Ascending aorta (tissue), 2 donors: Measurements from ENCODE around the gene LRRC59. TPM values are rescaled to one million over a fixed set of nuclear protein-coding genes. Genes with fewer than 3 reads are reported as not detected.

Experiments used
- DNase-seq, 2 donors: peaks; one replicate each; pipeline ENCODE4 v3.0.0-alpha.2; 2019; ENCODE audit warnings: low spot score in 2 of 2
- H3K27ac ChIP-seq, 2 donors: fragments of 200-600 bp; sonication (generic); one replicate each; pipeline ENCODE4 v1.5.1; 2016 to 2017; ENCODE audit warnings: mild to moderate bottlenecking in 1 of 2
- H3K27me3 ChIP-seq: fragments of 200-600 bp; sonication (generic); one replicate; pipeline ENCODE4 v1.5.1; 2017
- H3K36me3 ChIP-seq, 2 donors: fragments of 200-600 bp; sonication (generic); one replicate each; pipeline ENCODE4 v1.5.1; 2016
- H3K4me1 ChIP-seq, 2 donors: fragments of 200-600 bp; sonication (generic); one replicate each; pipeline ENCODE4 v1.5.1; 2016 to 2017; ENCODE audit warnings: mild to moderate bottlenecking in 1 of 2
- H3K4me3 ChIP-seq, 2 donors: fragments of 200-600 bp; sonication (generic); one replicate each; pipeline ENCODE4 v1.5.1; 2016 to 2017; ENCODE audit warnings: mild to moderate bottlenecking in 1 of 2
- H3K9me3 ChIP-seq, 2 donors: fragments of 200-600 bp; sonication (generic); one replicate each; pipeline ENCODE4 v1.5.1; 2016
- intact Hi-C: fragments of 100-400 bp; cut with DNase I; formaldehyde crosslinking; loops from one replicate; pipeline ENCODE4 v1.15.1; 2023
- total RNA-seq: library from RNA; depleted of rRNA; stranded (reverse); fragments of >200 nt; gene quantifications from one replicate; pipeline ENCODE4 v1.1.0, GENCODE V29; 2016
- TF ChIP-seq, protein P1 (sequence below), 3 experiments: fragments of 200-600 bp in 2 of 3; fragments of 450-650 bp in 1 of 3; sonication (generic) in 2 of 3; IDR thresholded peaks; one replicate each; pipeline ENCODE4 v1.5.1; 2016 to 2019; ENCODE audit warnings: antibody characterized with exemption in 3 of 3, mild to moderate bottlenecking in 1 of 3, moderate library complexity in 1 of 3

LRRC59 gene
- total RNA-seq, 1 donor from 2014 or later = 91.9 TPM

- Histone ChIP-seq H3K4me1 (peaks cover 0 to 12% of the 10 kb centered on the region in 2 donors), H3K4me3 (peak within 1 kb of the TSS; percentile 68 to 78), H3K36me3 (peaks cover 14 to 24% of the 10 kb centered on the region in 2 donors), H3K27me3 (no peaks in the 10 kb centered on the region), H3K9me3 (no peaks in the 10 kb centered on the region), H3K27ac (peak within 1 kb of the TSS; percentile 85 to 96)
- TF ChIP-seq, protein P1, sequence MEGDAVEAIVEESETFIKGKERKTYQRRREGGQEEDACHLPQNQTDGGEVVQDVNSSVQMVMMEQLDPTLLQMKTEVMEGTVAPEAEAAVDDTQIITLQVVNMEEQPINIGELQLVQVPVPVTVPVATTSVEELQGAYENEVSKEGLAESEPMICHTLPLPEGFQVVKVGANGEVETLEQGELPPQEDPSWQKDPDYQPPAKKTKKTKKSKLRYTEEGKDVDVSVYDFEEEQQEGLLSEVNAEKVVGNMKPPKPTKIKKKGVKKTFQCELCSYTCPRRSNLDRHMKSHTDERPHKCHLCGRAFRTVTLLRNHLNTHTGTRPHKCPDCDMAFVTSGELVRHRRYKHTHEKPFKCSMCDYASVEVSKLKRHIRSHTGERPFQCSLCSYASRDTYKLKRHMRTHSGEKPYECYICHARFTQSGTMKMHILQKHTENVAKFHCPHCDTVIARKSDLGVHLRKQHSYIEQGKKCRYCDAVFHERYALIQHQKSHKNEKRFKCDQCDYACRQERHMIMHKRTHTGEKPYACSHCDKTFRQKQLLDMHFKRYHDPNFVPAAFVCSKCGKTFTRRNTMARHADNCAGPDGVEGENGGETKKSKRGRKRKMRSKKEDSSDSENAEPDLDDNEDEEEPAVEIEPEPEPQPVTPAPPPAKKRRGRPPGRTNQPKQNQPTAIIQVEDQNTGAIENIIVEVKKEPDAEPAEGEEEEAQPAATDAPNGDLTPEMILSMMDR (IDR thresholded peaks at IDR 0.05) = no peak
- peak; percentile 30 to 89 for DNase-seq
- intact Hi-C loops = loop anchor here (1.0 to 2.0 kb wide), 2 partner anchors 24 to 26 kb away; partner anchors contain the start of genes LRRC59 and XYLT2
Observed at GRCh38 chr17:50372758-50373556, 24.4 kb downstream of the LRRC59 start, which contains the start of the genes EME1 and MRPL27. Gene EME1, plus strand, starts transcription at chr17:50373229. Its CDS starts 1,980 bp downstream, at chr17:50375209. Gene MRPL27, minus strand, starts transcription at chr17:50373184. Its CDS starts 14 bp downstream, at chr17:50373170.

DNA sequence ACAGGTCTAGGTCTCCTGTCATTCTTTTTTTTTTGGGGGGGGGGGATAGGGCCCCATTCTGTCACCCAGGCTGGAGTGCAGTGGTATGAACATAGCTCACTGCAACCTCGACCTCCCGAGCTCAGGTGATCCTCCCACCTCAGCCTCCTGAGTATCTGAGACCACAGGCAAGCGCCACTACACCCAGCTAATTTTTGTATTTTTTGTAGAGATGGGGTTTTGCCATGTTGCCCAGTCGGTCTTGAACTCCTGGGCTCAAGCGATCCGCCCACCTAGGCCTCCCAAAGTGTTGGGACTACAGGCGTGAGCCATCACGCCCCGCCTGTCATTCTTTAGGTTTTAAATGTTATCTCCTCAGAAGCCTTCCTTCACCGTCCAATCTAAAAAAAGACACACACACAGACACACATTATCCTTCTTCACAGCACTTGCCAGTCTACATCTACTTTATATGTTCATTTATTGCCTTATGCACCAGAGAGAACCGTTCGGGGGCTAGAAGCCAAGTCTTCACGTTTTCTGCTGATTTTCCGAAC, 25.0 kb downstream of the LRRC59 start:
- DNase-seq = no peak

GRCh38 chr17:50371526-50371925, 25.8 kb downstream of the LRRC59 start:
- Histone ChIP-seq H3K27me3 (no peaks in the 10 kb centered on the region), H3K4me3 (peak overlapping the region in 1 of 2 donors; percentile 68), H3K9me3 (no peaks in the 10 kb centered on the region), H3K36me3 (peaks cover 26 to 38% of the 10 kb centered on the region in 2 donors), H3K4me1 (peaks cover 0 to 12% of the 10 kb centered on the region in 2 donors), H3K27ac (no peak overlapping the region)
- TF ChIP-seq, protein P1 (IDR thresholded peaks at IDR 0.05) = no peak
- intact Hi-C loops = no loop called here
- DNase-seq = no peak

More for the DNA sequence above, 25.0 kb downstream of the LRRC59 start:
- peak overlapping the region; percentile 85 to 96 for H3K27ac ChIP-seq
- no peaks in the 10 kb centered on the region for H3K9me3 ChIP-seq
- intact Hi-C loops = loop anchor here (2.0 kb wide), 1 partner anchor 25 kb away; the partner anchor contains the start of gene XYLT2
- H3K27me3 ChIP-seq = no peaks in the 10 kb centered on the region
- peaks cover 20 to 30% of the 10 kb centered on the region in 2 donors for H3K36me3 ChIP-seq
- peaks cover 0 to 12% of the 10 kb centered on the region in 2 donors for H3K4me1 ChIP-seq
- H3K4me3 ChIP-seq = peak overlapping the region; percentile 68 to 78
- TF ChIP-seq, protein P1 (IDR thresholded peaks at IDR 0.05) = no peak

DNA sequence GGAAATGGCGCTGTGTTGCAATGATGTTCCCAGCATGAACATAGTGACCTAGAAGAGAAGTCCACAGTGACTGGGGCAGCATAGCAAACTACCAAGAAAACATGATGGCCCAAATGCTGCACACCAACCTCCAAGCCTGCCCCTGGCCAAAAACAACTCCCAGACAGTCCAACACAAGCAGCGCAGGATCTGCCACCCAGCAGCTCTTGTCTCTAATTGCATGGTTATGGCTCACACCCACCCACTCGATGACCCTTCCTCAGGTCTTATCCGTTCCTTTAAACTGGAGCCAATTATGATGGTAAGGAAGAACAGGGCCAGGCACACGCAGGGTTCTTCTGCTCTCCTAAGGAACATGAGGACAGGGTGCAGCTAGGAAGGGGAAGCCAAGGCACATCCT, 27.3 kb downstream of the LRRC59 start:
- intact Hi-C loops = no loop called here
- Histone ChIP-seq H3K9me3 (no peaks in the 10 kb centered on the region), H3K4me1 (peaks cover 0 to 12% of the 10 kb centered on the region in 2 donors), H3K4me3 (no peak overlapping the region), H3K36me3 (peaks cover 38 to 47% of the 10 kb centered on the region in 2 donors), H3K27ac (no peak overlapping the region), H3K27me3 (no peaks in the 10 kb centered on the region)
- TF ChIP-seq, protein P1 (IDR thresholded peaks at IDR 0.05) = no peak
- no peak for DNase-seq

- Histone ChIP-seq H3K9me3 (no peaks in the 10 kb centered on the region), H3K27me3 (no peaks in the 10 kb centered on the region), H3K27ac (no peak overlapping the region), H3K4me1 (peaks cover 0 to 9% of the 10 kb centered on the region in 2 donors), H3K4me3 (no peak overlapping the region), H3K36me3 (peaks cover 40 to 47% of the 10 kb centered on the region in 2 donors)
- TF ChIP-seq, protein P1 (IDR thresholded peaks at IDR 0.05) = no peak
- no peak for DNase-seq
- intact Hi-C loops = no loop called here
Observed at GRCh38 chr17:50367401-50367800, 29.9 kb downstream of the LRRC59 start.
